ENCODE results near the gene MRNIP.

The MRNIP gene

DNA sequence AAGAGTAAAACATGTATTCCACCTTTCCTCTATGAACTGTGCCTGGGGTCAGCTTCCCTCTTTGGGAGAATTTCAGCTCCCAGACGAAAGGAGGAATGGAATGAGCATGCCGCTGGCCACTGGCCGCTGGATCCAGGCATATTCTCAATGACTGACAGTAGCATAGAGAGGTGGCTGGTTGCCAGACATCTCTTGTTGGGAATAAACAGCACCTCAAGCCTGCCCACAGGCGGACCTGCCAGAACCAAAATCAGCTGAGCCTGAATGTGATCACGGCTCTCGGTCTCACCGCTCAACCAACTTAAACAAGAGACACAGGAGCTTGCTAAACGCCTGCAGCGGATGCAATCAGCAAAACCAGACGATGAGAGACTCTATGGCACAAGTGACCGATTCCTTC, 28.5 kb upstream of the MRNIP start:
- H2AFZ ChIP-seq (ENCODE audit: low read depth, low read length, severe bottlenecking): no peak overlapping the region
- H3K4me2 ChIP-seq (ENCODE audit: low read depth, low read length, poor library complexity, severe bottlenecking): no peak overlapping the region
- H3K27ac ChIP-seq (ENCODE audit: low read depth, low read length): no peak overlapping the region
- H4K20me1 ChIP-seq (ENCODE audit: low read depth, low read length): no peaks in the 10 kb centered on the region
- no peaks in the 10 kb centered on the region for H3K27me3 ChIP-seq (ENCODE audit: low read length)
- TF ChIP-seq, protein P1, sequence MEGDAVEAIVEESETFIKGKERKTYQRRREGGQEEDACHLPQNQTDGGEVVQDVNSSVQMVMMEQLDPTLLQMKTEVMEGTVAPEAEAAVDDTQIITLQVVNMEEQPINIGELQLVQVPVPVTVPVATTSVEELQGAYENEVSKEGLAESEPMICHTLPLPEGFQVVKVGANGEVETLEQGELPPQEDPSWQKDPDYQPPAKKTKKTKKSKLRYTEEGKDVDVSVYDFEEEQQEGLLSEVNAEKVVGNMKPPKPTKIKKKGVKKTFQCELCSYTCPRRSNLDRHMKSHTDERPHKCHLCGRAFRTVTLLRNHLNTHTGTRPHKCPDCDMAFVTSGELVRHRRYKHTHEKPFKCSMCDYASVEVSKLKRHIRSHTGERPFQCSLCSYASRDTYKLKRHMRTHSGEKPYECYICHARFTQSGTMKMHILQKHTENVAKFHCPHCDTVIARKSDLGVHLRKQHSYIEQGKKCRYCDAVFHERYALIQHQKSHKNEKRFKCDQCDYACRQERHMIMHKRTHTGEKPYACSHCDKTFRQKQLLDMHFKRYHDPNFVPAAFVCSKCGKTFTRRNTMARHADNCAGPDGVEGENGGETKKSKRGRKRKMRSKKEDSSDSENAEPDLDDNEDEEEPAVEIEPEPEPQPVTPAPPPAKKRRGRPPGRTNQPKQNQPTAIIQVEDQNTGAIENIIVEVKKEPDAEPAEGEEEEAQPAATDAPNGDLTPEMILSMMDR (IDR thresholded peaks at IDR 0.05; ENCODE audit: insufficient read depth, low read length, poor library complexity, severe bottlenecking): no peak
- TF ChIP-seq EZH2phosphoT487 (conservative IDR thresholded peaks at IDR 0.05; ENCODE audit: low read length): no peak
- no peaks in the 10 kb centered on the region for H3K9me2 ChIP-seq (replicated peaks; ENCODE audit: insufficient read depth, low read length)
- H3F3A ChIP-seq (ENCODE audit: insufficient read depth): no peaks in the 10 kb centered on the region; the same call in 1 of the 2 replicates
- no peak overlapping the region for H3K4me3 ChIP-seq (ENCODE audit: insufficient read depth, low read length, poor library complexity, severe bottlenecking)
- H3K9me3 ChIP-seq (ENCODE audit: insufficient read depth, low read length): peaks cover 26% of the 10 kb centered on the region; the same call in 1 of the 2 replicates
- no peak overlapping the region for H3K9ac ChIP-seq (ENCODE audit: low read length)
- H3K36me3 ChIP-seq (ENCODE audit: low read length): peaks cover 26% of the 10 kb centered on the region
- no peaks in the 10 kb centered on the region for H3K79me2 ChIP-seq (ENCODE audit: insufficient read depth, low read length)

DNA sequence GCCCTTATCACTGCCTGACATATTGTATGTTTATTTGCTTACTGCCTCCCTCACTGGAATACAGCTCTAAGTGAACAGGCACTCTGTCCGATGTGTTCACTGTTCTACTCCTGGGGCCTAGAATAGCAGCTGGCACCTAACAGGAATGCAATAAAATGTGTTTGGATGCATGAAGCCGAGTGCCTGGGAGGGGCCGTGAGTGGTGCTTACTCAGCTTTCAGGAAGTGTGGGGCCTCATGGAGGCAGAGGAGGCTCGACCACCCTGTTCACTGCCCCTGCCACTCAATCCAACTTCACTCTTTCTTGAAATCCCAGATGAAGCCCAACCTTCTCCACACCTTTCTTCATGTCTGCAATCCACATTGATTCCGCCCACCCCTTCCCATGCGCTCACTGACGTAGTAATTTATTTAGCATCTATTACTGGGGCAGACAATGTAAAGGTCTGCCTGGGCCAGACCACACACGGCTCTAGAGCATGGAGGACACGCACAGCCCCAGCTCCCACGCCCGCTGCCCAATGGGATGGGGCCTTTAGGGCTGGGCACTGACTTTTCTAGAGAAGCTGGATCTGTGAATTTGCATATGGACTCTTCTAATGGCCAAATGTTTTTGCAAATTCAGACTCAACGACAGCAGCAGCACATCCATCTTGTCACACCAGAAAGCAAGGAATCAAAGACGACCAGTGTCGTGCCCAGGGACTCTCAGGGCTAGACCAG, 27.7 kb upstream of the MRNIP start:
- Histone ChIP-seq H2AFZ (ENCODE audit: low read depth, low read length, severe bottlenecking) (no peak overlapping the region), H3F3A (ENCODE audit: insufficient read depth) (no peaks in the 10 kb centered on the region; the same call in 1 of the 2 replicates), H3K4me2 (ENCODE audit: low read depth, low read length, poor library complexity, severe bottlenecking) (no peak overlapping the region), H3K27ac (ENCODE audit: low read depth, low read length) (no peak overlapping the region), H4K20me1 (ENCODE audit: low read depth, low read length) (no peaks in the 10 kb centered on the region), H3K36me3 (ENCODE audit: low read length) (peaks cover 26% of the 10 kb centered on the region), H3K9me3 (ENCODE audit: insufficient read depth, low read length) (peaks cover 26% of the 10 kb centered on the region; the same call in 1 of the 2 replicates), H3K9me2 (replicated peaks; ENCODE audit: insufficient read depth, low read length) (no peaks in the 10 kb centered on the region), H3K79me2 (ENCODE audit: insufficient read depth, low read length) (no peaks in the 10 kb centered on the region), H3K4me3 (ENCODE audit: insufficient read depth, low read length, poor library complexity, severe bottlenecking) (no peak overlapping the region), H3K27me3 (ENCODE audit: low read length) (no peaks in the 10 kb centered on the region), H3K9ac (ENCODE audit: low read length) (no peak overlapping the region)
- TF ChIP-seq, protein P1 (IDR thresholded peaks at IDR 0.05; ENCODE audit: insufficient read depth, low read length, poor library complexity, severe bottlenecking): no peak
- no peak for TF ChIP-seq EZH2phosphoT487 (conservative IDR thresholded peaks at IDR 0.05; ENCODE audit: low read length)

DNA sequence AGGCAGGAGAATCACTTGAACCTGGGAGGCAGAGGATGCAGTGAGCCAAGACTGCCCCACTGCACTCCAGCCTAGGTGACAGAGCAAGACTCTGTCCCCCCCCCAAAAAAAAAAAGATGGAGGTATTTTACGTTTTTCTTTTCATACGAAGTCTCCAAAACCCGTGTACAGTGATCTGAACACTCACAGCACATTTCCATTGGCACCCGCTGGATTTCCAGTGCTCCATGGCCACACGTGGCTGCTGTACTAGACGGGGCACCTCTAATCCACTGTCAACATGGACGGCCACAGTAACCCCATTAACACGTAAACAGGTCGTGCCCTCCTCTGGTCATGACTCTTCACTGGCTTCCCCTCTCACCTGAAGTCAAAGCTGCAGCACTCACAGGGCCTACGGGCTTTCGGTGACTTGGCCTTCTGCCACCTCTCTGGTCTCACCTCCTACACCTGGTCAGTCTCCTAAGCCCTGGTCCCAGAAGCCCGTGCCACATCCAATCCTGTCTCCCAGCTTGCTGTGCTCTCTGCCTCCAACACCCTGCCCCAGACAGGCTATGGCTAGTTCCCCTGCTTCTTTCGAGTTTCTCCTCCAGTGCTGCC, 27.0 kb upstream of the MRNIP start:
- Histone ChIP-seq H3K9me2 (replicated peaks; ENCODE audit: insufficient read depth, low read length) (no peaks in the 10 kb centered on the region), H3K9me3 (ENCODE audit: insufficient read depth, low read length) (peaks cover 26% of the 10 kb centered on the region; the same call in 1 of the 2 replicates), H3K4me3 (ENCODE audit: insufficient read depth, low read length, poor library complexity, severe bottlenecking) (no peak overlapping the region), H3K27me3 (ENCODE audit: low read length) (no peaks in the 10 kb centered on the region), H2AFZ (ENCODE audit: low read depth, low read length, severe bottlenecking) (no peak overlapping the region), H3K36me3 (ENCODE audit: low read length) (peaks cover 26% of the 10 kb centered on the region), H3K9ac (ENCODE audit: low read length) (no peak overlapping the region), H3F3A (ENCODE audit: insufficient read depth) (no peaks in the 10 kb centered on the region; the same call in 1 of the 2 replicates), H3K79me2 (ENCODE audit: insufficient read depth, low read length) (no peaks in the 10 kb centered on the region), H4K20me1 (ENCODE audit: low read depth, low read length) (no peaks in the 10 kb centered on the region), H3K4me2 (ENCODE audit: low read depth, low read length, poor library complexity, severe bottlenecking) (no peak overlapping the region), H3K27ac (ENCODE audit: low read depth, low read length) (no peak overlapping the region)
- TF ChIP-seq EZH2phosphoT487 (conservative IDR thresholded peaks at IDR 0.05; ENCODE audit: low read length): no peak
- TF ChIP-seq, protein P1 (IDR thresholded peaks at IDR 0.05; ENCODE audit: insufficient read depth, low read length, poor library complexity, severe bottlenecking): no peak

Measured in SU-DHL-6 (cell line).